Activated T-helper 1 cell treated with anti-CD3 and anti-CD28 coated beads, Interleukin-12 subunit alpha, Interleukin-12 subunit beta, Interleukin-2, Interleukin-4 antibody, amounts not matched to agents 30 ng/mL and 10 ng/mL and 1 ng/mL, durations not matched to agents 14 hours and 24 hours and 36 hours (primary cell): ENCODE measurements around the gene ADIG. TPM values are rescaled to one million over a fixed set of nuclear protein-coding genes. Genes with fewer than 3 reads are reported as not detected.
"Not testable (repeated sequence)": the region's sequence is repeated elsewhere in the genome, so short reads cannot be mapped to it uniquely, and the experiment has no call there.

ENCODE experiments used
- DNase-seq: peaks from one replicate; pipeline ENCODE4 v3.0.0; 2021; ENCODE audit warnings: low spot score
- H3K27ac Mint-ChIP-seq: one replicate; pipeline ENCODE4 v1.8.0; 2021; ENCODE audit warnings: mild to moderate bottlenecking, mixed read lengths
- H3K27me3 Mint-ChIP-seq: one replicate; pipeline ENCODE4 v1.8.0; 2022; ENCODE audit warnings: mild to moderate bottlenecking, moderate library complexity, mixed read lengths; ENCODE audit not compliant: insufficient read depth
- H3K36me3 Mint-ChIP-seq: one replicate; pipeline ENCODE4 v1.8.0; 2021; ENCODE audit warnings: low read depth, mixed read lengths
- H3K4me1 Mint-ChIP-seq: one replicate; pipeline ENCODE4 v1.8.0; 2021; ENCODE audit warnings: low read depth, mixed read lengths
- H3K4me3 Mint-ChIP-seq: one replicate; pipeline ENCODE4 v1.8.0; 2021; ENCODE audit warnings: mild to moderate bottlenecking, moderate library complexity, mixed read lengths
- H3K9me3 Mint-ChIP-seq: one replicate; pipeline ENCODE4 v1.8.0; 2021; ENCODE audit warnings: mixed read lengths
- intact Hi-C: fragments of 100-400 bp; cut with micrococcal nuclease; formaldehyde crosslinking; loops from one replicate; pipeline ENCODE4 v1.15.1; 2024
- total RNA-seq: library from RNA; stranded (reverse); gene quantifications from 2 replicates; pipeline ENCODE4 v1.2.3, GENCODE V29; 2022

Gene ADIG
- total RNA-seq, 1 donor from 2014 or later, result not detected

DNA sequence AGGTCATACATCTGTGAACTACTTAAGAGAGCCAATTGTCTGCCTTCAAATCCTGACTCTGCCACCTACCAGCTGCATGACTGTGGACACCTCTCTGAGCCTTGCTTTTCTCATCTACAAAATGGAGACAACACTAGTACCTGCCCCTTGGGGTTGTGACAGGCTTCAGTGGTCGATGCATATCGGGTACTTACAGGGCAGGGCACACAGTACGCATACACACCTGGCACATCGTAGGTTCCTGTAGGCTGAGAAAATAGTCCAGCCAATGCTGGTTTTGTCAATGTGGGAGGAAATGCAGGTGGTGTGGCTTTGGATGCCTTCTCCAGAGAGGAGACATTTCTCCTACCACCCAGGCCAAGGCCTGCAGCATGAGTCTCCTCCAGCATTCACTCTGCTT is 2.3 kb downstream of the ADIG start:
- Mint-ChIP-seq H3K27me3 (peaks cover 4% of the 10 kb centered on the region), H3K27ac (no peak overlapping the region), H3K4me1 (no peaks in the 10 kb centered on the region), H3K9me3 (no peaks in the 10 kb centered on the region), H3K36me3 (no peaks in the 10 kb centered on the region), H3K4me3 (no peak overlapping the region)
- intact Hi-C loops, result no loop called here
- no peak for DNase-seq

DNA sequence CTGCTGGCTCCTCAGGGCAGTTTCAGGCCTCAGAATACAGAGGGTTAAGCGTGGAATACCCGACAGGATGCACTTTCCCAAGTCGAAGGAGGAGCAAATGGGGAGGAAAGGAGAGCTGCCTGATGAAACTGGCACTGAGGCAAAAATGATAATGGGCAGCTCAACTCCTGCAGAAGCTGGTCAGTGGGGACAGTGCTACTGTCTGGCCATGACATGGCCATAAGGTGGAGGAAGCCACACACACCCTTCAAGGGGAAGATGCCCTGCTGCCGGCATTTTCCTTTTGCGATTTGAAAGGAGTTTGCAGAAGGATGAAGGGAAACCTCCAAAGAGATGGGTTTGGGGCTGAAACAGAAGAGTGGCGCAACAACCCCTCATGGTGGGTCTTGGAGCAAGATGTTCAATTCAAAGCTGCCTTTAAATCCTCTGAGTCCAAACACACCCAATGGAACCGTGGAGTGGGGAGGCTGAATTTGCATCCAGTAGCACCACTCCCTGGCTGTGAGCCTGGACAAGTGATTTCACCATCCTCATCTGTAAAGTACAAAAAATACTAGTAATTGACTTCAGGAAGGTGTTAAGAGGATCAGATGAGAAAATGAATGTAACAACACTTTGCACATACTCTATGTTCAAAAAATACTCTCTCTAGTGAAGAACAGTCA is 3.2 kb downstream of the ADIG start:
- no peaks in the 10 kb centered on the region for H3K4me1 Mint-ChIP-seq
- no peaks in the 10 kb centered on the region for H3K36me3 Mint-ChIP-seq
- H3K27me3 Mint-ChIP-seq, result peaks cover 4% of the 10 kb centered on the region

DNA sequence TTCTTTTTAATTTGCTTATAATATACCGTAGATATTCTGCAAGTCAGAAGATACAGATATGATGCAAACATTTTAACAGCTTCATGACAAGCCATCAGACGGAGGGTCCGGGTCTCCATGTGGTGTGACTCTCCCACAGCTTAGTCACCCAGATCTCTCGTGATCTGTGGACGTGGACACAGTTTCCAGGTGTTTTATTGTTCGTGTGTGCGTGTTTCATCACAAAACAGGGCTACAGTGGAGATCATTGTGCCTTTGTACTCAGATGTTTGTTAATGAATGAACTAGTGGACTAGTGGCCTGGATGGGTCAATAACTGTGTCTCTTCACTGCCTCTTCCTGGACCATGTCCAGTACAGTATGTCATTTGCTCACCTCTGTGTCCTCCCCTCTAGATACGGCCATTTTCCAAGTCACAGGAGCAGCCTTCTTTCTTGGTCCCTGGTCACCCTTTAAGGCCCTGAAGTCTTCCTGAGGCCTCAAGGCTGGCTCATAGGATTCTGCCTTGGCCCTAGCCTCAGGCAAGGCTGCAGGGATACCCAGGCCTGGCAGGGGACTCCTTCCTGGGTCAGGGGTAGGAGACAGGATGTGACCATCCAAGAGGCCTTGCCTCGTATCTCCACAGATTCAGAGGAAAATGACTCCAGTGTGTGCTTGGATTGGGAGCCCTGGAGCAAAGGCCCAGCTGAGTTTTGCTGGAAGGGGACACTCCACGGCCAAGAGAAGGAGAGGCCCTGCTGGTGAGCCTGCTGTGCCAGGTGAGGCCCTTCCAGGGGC is 4.6 kb downstream of the ADIG start:
- H3K27me3 Mint-ChIP-seq, result peaks cover 4% of the 10 kb centered on the region
- H3K36me3 Mint-ChIP-seq, result no peaks in the 10 kb centered on the region
- H3K4me3 Mint-ChIP-seq, result no peak overlapping the region
- DNase-seq, result no peak
- H3K4me1 Mint-ChIP-seq, result no peaks in the 10 kb centered on the region
- intact Hi-C loops, result no loop called here
- no peak overlapping the region for H3K27ac Mint-ChIP-seq
- H3K9me3 Mint-ChIP-seq, result no peaks in the 10 kb centered on the region

More for the DNA sequence above, 3.2 kb downstream of the ADIG start:
- Mint-ChIP-seq H3K4me3 (no peak overlapping the region), H3K27ac (no peak overlapping the region), H3K9me3 (no peaks in the 10 kb centered on the region)
- no peak for DNase-seq
- intact Hi-C loops, result no loop called here

DNA sequence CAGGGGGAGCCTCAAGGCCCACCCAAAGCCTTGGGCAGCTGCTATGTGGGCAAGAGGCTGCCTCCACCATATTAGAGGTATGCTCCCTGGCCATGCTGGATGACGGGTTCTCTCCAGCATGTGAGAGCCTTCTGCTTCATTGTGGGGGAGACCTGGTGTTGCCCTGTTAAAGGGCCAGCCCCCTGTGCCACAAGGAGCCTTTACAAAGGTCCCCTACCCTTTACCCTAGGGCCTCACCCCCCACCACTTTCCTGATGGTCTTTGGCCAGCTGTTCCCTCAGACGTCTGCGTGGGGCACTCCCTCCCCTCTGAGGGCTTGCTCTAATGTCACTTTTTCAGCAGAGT is 5.2 kb downstream of the ADIG start:
- Mint-ChIP-seq H3K4me3 (no peak overlapping the region), H3K4me1 (no peaks in the 10 kb centered on the region), H3K9me3 (no peaks in the 10 kb centered on the region), H3K36me3 (no peaks in the 10 kb centered on the region), H3K27me3 (peaks cover 4% of the 10 kb centered on the region), H3K27ac (no peak overlapping the region)
- intact Hi-C loops, result no loop called here
- no peak for DNase-seq

DNA sequence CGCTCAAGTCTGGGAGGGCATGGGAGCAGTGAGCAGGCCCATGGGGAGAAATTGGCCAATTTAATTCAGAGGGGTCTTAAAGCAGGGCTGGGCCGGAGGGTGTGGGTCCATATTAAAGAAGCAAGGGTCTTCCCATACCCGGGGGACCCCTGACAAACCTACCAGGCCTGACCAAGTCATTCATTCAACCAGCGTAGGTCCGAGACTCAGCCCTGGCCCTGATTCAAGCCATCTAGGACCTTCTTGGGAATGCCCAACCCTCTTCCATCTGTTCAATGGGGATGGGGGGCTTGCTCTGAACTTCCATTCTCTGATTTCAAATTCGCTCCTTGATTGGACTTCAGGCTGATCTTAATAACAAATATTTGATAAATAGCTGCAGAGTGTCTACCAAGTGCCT is 7.3 kb downstream of the ADIG start:
- Mint-ChIP-seq H3K27ac (no peak overlapping the region), H3K4me3 (no peak overlapping the region), H3K9me3 (no peaks in the 10 kb centered on the region), H3K36me3 (no peaks in the 10 kb centered on the region), H3K27me3 (peaks cover 4% of the 10 kb centered on the region), H3K4me1 (no peaks in the 10 kb centered on the region)
- intact Hi-C loops, result no loop called here
- DNase-seq, result no peak

DNA sequence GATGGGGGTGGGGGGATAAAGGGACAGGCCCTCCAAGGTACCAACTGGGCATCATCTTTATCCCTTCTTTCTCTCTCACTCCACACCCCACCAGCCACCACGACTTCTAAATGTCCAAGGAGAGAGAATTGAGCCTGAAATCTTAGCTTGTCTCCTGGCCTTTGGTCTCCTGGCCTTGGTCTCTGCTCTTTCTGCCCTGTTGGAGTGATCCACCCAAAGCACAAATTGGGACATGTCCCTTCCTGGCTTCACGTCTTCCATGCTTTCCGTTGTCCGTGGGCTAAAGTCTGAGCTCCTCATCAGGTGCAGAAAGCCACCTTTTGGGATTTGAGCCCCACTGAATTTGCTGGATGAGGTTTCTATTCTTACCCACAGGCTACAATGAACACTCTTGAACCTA is 8.4 kb downstream of the ADIG start:
- no peak overlapping the region for H3K27ac Mint-ChIP-seq
- H3K4me3 Mint-ChIP-seq, result no peak overlapping the region
- H3K9me3 Mint-ChIP-seq, result no peaks in the 10 kb centered on the region
- intact Hi-C loops, result no loop called here
- no peaks in the 10 kb centered on the region for H3K4me1 Mint-ChIP-seq
- H3K36me3 Mint-ChIP-seq, result no peaks in the 10 kb centered on the region
- peaks cover 4% of the 10 kb centered on the region for H3K27me3 Mint-ChIP-seq
- DNase-seq, result no peak

DNA sequence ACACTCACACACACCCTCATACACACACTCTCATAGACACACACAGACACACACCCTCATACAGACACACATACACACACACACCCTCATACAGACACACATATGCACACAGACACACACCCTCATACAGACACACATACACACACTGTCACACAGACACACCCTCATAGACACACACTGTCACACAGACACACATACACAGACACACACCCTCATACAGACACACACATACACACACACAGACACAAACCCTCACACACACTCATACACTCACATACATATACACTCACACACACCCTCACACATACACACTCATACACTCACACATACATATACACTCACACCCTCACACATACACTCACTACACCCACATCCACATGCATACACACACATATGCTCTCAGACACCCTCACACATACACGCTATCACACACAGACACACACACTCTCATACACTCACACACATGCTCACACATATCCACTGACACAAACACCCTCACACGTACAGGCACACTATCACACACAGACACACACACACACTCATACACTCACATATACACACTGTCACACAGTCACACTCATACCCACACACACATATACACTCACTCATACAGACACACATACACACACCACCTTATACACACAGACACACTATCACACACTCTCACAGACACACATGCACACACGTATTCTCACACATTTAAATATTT is 9.1 kb downstream of the ADIG start:
- DNase-seq, result no peak
- Mint-ChIP-seq H3K4me3 (no peak overlapping the region), H3K4me1 (no peaks in the 10 kb centered on the region), H3K36me3 (no peaks in the 10 kb centered on the region), H3K27me3 (peaks cover 1% of the 10 kb centered on the region), H3K27ac (no peak overlapping the region), H3K9me3 (no peaks in the 10 kb centered on the region)
- intact Hi-C loops, result no loop called here

DNA sequence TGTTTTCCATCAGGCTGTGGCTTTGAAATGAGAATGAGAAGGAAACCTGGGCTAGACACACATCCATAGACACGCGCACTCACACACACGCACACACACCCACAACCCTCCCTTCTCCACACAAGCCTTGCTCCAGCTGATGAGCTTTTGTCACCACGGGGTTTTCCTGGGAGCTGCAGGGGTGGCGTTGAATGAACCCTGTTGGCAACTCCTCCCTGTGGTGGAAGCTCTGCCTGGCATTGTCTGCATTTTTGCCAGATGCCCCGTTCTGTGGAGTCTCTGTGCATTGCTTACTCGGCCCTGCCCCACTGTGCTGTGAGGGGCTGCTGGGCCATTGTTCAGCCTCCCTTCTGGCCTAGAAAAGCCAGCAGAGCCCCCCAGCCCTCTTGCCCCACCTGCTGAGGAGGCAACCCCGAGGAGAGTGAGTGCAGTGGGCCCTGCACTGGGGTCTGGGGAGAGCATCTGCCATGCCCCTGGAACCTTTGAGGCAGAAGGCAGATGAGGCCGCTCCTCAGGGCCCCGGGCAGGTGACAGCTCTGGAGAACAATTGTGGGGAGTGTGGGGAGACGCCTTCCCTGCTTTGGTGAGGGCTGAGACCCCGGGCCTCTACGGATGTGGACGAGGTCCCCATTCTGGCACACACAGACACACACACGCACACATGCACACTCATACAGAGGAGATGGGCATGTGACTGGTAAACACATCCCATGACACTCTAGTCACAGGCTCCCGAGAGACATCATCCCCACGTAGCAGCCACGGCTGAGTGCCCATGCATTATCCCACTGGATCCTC is 9.9 kb downstream of the ADIG start:
- Mint-ChIP-seq H3K36me3 (no peaks in the 10 kb centered on the region), H3K27me3 (no peaks in the 10 kb centered on the region), H3K4me3 (no peak overlapping the region), H3K27ac (no peak overlapping the region), H3K4me1 (no peaks in the 10 kb centered on the region), H3K9me3 (no peaks in the 10 kb centered on the region)
- no peak for DNase-seq
- intact Hi-C loops, result no loop called here

DNA sequence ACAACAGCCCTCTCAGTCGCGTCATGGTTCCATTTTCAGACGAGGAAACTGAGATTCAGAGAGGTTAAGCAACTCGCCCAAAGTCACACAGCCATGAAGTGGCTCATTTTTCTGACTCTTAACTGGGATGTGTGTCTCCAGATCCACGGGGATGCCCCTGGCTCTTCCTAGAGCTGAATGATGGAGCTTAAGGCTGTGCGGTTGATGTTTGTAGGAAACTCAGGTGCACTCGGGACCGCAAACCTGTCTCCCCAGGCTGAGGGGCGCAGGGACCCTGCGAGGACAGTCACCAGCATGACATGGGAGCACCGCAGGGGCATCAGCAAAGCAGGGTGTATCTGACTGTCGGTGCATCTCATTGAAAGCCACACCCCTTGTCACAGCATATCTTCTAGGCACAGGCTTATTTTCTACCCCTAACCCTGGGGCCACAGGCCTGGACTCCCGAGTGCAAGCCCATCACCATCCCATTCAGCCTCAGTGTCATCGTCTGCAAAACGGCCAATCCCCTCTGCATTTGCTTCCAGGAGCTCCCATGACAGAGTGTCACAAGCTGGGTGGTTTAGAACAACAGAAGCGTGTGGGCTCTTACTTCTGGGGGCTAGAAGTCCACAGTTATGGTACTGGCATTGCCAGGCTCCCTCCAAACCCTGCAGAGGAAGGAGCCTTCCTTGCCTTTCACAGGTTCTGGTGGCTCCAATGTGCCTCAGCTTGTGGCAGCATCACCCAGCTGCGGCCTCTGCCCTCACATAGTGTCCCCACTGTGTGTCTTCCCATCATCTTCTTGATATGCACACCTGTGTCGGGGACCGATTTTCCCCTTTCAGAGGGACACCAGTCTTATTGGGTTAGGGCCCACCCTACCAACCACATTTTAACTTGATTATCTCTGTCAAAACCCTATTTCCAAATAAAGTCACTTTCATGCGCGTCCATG is 10.7 kb downstream of the ADIG start:
- Mint-ChIP-seq H3K4me1 (no peaks in the 10 kb centered on the region), H3K4me3 (no peak overlapping the region), H3K9me3 (no peaks in the 10 kb centered on the region), H3K36me3 (no peaks in the 10 kb centered on the region), H3K27ac (no peak overlapping the region), H3K27me3 (no peaks in the 10 kb centered on the region)
- intact Hi-C loops, result no loop called here
- no peak for DNase-seq

DNA sequence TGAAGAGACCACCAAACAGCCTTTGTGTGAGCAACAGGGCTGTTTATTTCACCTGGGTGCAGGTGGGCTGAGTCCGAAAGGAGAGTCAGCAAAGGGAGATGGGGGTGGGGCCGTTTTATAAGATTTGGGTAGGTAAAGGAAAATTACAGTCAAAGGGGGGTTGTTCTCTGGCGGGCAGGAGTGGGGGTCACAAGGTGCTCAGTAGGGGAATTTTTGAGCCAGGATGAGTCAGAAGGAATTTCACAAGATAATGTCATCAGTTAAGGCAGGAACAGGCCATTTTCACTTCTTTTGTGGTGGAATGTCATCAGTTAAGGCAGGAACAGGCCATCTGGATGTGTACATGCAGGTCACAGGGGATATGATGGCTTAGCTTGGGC is 11.4 kb downstream of the ADIG start:
- H3K36me3 Mint-ChIP-seq, H3K4me3 Mint-ChIP-seq, H3K4me1 Mint-ChIP-seq, H3K9me3 Mint-ChIP-seq, H3K27me3 Mint-ChIP-seq, intact Hi-C loops, DNase-seq, H3K27ac Mint-ChIP-seq: not testable (repeated sequence)

DNA sequence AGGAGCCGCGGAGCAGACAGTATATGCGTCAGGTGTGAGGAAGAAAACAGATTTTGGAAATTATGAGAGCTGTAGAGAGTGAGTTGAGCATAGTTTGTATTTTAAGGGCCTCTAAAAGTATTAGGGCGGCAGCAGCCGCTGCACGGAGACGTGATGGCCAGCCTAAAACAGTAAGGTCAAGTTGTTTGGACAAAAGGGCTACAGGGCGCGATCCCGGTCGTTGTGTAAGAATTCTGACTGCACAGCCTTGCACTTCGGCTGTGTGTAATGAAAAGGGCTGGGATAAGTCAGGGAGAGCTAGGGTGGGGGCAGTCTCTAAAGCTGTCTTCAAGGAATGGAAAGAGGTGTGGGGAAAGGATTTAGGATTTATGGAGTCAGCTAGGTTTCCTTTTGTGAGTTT is 13.3 kb downstream of the ADIG start:
- H3K4me3 Mint-ChIP-seq, H3K27ac Mint-ChIP-seq, H3K9me3 Mint-ChIP-seq, H3K27me3 Mint-ChIP-seq, DNase-seq, H3K4me1 Mint-ChIP-seq, intact Hi-C loops, H3K36me3 Mint-ChIP-seq: not testable (repeated sequence)

DNA sequence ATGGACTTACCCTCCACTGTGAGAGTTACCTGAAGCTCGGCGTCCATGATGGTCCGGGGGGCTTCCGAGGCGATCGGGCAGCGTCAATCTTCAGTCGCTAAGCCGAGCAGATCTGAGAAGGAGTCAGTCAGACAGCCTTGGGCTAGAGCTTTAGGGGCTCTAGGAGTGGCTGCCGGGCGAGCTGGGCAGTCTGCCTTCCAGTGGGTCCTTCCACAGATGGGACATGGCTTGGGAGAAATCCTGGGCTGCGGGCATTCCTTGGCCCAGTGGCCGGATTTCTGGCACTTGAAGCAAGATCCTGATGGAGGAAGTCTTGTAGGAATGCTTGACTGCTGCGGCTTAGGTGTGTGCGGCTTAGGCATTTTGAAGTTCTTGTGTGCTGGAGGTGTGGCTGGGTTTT is 14.9 kb downstream of the ADIG start:
- DNase-seq, H3K4me3 Mint-ChIP-seq, H3K36me3 Mint-ChIP-seq: not testable (repeated sequence)

More for the DNA sequence above, 14.9 kb downstream of the ADIG start:
- H3K9me3 Mint-ChIP-seq, intact Hi-C loops, H3K27ac Mint-ChIP-seq, H3K4me1 Mint-ChIP-seq: not testable (repeated sequence)
- peaks cover 12% of the 10 kb centered on the region for H3K27me3 Mint-ChIP-seq
